A549 treated with CORT108297 at 1 μM for 4 hours (cell line): ENCODE measurements around the gene LYL1. TPM values are rescaled to one million over a fixed set of nuclear protein-coding genes. Genes with fewer than 3 reads are reported as not detected.

Source experiments
- total RNA-seq: library from RNA; stranded (reverse); fragments of 200-300 nt; extraction: Qiagen RNA extraction; gene quantifications from 5 replicates; pipeline ENCODE4 v1.2.3, GENCODE V29; 2022

The LYL1 gene
- total RNA-seq: 0.61 to 1.0 TPM (median 0.85 TPM) in 5 replicates

GRCh38 chr19:13102666-13103580 is at the start of gene LYL1:
Gene LYL1, minus strand, starts transcription at chr19:13102858. Its CDS starts 1,687 bp downstream, at chr19:13101171.

GRCh38 chr19:13150187-13150930 is 47.7 kb upstream of the LYL1 start, which contains the start of the genes IER2 and STX10:
Gene IER2, plus strand, starts transcription at chr19:13150411. Its CDS starts 2,776 bp downstream, at chr19:13153187.
Gene STX10, minus strand, starts transcription at chr19:13150375. Its CDS starts 202 bp downstream, at chr19:13150173.

GRCh38 chr19:13117772-13118423 is 15.2 kb upstream of the LYL1 start, which contains the start of gene NACC1:
Gene NACC1, plus strand, starts transcription at chr19:13118264. Its CDS starts 16,944 bp downstream, at chr19:13135208.

GRCh38 chr19:13116282-13117175 is 13.9 kb upstream of the LYL1 start, which contains the start of gene TRMT1:
Gene TRMT1, minus strand, starts transcription at chr19:13116740. Its CDS starts 341 bp downstream, at chr19:13116399.

Other genes starting within 250 kb of the LYL1 start
- gene DNASE2, start 221.4 kb downstream of the LYL1 start, total RNA-seq: 27.2 to 33.8 TPM (median 32.3 TPM) in 5 replicates
- gene KLF1, start 215.7 kb downstream of the LYL1 start, total RNA-seq: 0.05 to 0.09 TPM (median 0.06 TPM) in 3 of 5 replicates, not detected in the others
- 8.8 to 10.0 TPM (median 9.4 TPM) in 5 replicates for gene GCDH, start 211.7 kb downstream of the LYL1 start, total RNA-seq
- gene SYCE2, start 183.6 kb downstream of the LYL1 start, total RNA-seq: 0.28 to 0.70 TPM (median 0.38 TPM) in 5 replicates
- 75.2 to 82.8 TPM (median 78.2 TPM) in 5 replicates for gene FARSA, start 169.1 kb downstream of the LYL1 start, total RNA-seq
- 507 to 554 TPM (median 516 TPM) in 5 replicates for gene CALR, start 164.2 kb downstream of the LYL1 start, total RNA-seq
- gene RAD23A, start 157.0 kb downstream of the LYL1 start, total RNA-seq: 70.7 to 86.3 TPM (median 80.4 TPM) in 5 replicates
- 30.1 to 58.7 TPM (median 54.9 TPM) in 5 replicates for gene GADD45GIP1, start 145.6 kb downstream of the LYL1 start, total RNA-seq
- 0.03 to 0.08 TPM (median 0.06 TPM) in 5 replicates for gene DAND5, start 133.3 kb downstream of the LYL1 start, total RNA-seq
- gene NFIX, start 107.4 kb downstream of the LYL1 start, total RNA-seq: 3.3 to 5.1 TPM (median 4.6 TPM) in 5 replicates
- gene TRMT1, start 13.9 kb upstream of the LYL1 start, total RNA-seq: 38.1 to 45.9 TPM (median 40.7 TPM) in 5 replicates
- 31.3 to 44.9 TPM (median 41.3 TPM) in 5 replicates for gene NACC1, start 15.4 kb upstream of the LYL1 start, total RNA-seq
- 44.6 to 61.5 TPM (median 57.6 TPM) in 5 replicates for gene STX10, start 47.5 kb upstream of the LYL1 start, total RNA-seq
- gene IER2, start 47.6 kb upstream of the LYL1 start, total RNA-seq: 52.6 to 79.7 TPM (median 65.9 TPM) in 5 replicates